ENCODE measurements around the gene TMEM9B. TPM values are rescaled to one million over a fixed set of nuclear protein-coding genes. Genes with fewer than 3 reads are reported as not detected.
"Not testable (repeated sequence)": the region's sequence is repeated elsewhere in the genome, so short reads cannot be mapped to it uniquely, and the experiment has no call there.

The TMEM9B gene
- polyA plus RNA-seq, 1 donor from 2014 or later, result 104 TPM

DNA sequence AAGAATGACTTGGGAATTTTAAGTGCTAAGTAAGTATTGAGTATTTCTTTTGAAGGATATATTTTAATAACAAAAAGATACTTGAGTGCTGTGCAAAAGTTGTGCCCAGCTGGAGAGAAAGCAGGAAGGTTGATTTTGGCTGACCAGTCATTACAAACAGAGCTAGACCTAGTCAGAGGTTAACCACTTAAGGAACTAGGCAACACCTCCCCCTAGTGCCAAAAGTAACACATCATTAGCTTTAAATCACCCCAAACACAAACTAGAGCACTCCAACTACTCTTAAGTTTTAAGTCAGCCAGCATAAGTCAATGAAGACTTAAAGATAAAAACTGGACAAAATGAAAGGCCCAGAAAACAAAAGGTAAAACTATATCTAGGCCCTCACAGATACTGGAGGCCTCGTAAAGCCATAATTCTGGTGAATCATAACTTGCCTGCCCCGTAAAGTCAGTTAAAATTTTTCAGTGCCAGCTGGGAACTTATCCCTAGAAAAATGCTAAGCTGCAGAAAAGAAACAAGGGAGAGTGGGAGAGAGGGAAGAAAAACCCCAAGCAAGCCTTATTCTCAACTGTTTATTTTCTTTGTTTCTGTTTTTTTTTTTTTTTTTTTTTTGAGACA is 4.6 kb downstream of the TMEM9B start:
- Mint-ChIP-seq H3K9me3 (no peaks in the 10 kb centered on the region), H3K27me3 (no peaks in the 10 kb centered on the region), H3K27ac (peak overlapping the region in 2 of 3 donors; percentile 4 to 39), H3K36me3 (peaks cover 5% of the 10 kb centered on the region), H3K4me1 (peaks cover 21 to 30% (median 29%) of the 10 kb centered on the region in 3 donors), H3K4me3 (peak overlapping the region in 1 of 4 donors; percentile 49)

DNA sequence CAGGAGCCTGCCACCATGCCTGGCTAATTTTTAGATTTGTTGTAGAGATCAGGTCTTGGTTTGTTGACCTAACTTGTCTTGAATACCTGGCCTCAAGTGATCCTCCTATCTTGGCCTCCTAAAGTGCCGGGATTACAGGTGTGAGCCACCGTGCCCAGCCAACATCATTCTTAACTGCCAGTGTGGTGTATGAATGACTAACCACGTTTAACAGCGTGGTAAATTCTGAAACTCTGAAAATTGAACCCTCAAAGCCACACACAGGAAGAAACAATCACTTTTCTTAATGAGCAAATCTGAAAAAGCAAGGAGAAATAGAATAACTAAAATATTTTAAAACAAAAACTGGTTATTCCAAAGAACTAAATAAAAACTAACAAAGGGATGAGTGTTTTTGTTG is 7.4 kb downstream of the TMEM9B start:
- Mint-ChIP-seq H3K27me3 (no peaks in the 10 kb centered on the region), H3K4me1 (peaks cover 9 to 19% (median 18%) of the 10 kb centered on the region in 3 donors), H3K9me3 (no peaks in the 10 kb centered on the region), H3K36me3 (peaks cover 9% of the 10 kb centered on the region), H3K4me3 (no peak overlapping the region), H3K27ac (no peak overlapping the region)

DNA sequence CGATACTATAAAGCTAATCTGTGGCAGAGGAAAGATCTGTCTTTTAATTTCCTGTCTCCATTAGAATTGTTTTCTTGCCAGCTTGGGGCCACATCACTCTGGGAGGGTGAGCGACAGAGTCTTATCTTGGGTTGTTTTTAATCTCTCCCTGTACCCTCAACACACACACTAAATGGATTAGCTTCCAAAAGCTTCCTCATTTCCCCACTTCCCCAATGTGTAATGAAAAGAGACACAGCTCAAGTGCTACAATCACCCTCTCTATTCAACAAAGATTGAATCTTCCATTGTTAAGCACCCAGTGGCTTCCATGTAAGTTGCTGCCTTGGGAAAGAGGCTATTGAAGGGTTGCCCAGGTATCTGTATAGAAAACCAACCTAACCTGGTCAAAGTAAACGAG is 15.4 kb downstream of the TMEM9B start:
- H3K4me3 Mint-ChIP-seq, result no peak overlapping the region
- H3K27me3 Mint-ChIP-seq, result no peaks in the 10 kb centered on the region
- H3K27ac Mint-ChIP-seq, result no peak overlapping the region
- H3K9me3 Mint-ChIP-seq, result no peaks in the 10 kb centered on the region
- H3K4me1 Mint-ChIP-seq, result peaks cover 0 to 4% (median 1%) of the 10 kb centered on the region in 3 donors
- peaks cover 18% of the 10 kb centered on the region for H3K36me3 Mint-ChIP-seq

DNA sequence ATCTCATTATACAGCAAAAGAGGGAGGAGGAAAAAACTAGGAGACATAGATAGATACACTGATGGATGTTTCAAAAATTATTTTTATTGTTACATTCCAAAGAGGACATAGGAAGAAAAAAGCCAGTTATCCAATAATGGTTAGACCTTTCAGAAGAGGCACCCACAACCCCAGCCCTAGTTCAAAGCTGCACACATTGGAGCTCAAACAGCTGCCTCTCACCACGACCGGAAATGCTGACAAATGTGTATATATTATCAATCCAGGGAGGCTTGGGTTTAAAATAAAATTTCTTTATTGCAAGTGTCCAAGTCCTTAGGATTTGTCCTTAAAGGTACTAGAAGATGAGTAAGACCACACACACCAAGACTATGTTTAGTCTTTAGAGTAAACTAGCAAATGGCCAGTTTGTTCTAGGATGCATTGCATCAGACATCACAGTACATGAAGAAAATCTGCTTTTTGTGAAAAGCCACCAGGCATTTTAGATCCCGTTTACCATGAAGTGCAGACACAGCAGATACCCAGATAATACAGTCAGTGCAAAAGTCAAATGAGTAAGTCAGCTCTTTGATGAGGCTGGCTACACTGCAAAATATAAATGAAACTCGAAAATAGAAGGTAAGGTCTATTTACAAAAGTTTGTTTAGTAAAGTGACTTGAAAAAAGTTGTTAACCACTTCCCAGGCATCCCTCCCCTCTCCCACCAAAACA is 16.9 kb downstream of the TMEM9B start:
- Mint-ChIP-seq H3K27me3 (no peaks in the 10 kb centered on the region), H3K27ac (no peak overlapping the region), H3K9me3 (no peaks in the 10 kb centered on the region), H3K4me3 (no peak overlapping the region), H3K4me1 (peaks cover 0 to 1% (median 0%) of the 10 kb centered on the region in 3 donors), H3K36me3 (peaks cover 15% of the 10 kb centered on the region)

DNA sequence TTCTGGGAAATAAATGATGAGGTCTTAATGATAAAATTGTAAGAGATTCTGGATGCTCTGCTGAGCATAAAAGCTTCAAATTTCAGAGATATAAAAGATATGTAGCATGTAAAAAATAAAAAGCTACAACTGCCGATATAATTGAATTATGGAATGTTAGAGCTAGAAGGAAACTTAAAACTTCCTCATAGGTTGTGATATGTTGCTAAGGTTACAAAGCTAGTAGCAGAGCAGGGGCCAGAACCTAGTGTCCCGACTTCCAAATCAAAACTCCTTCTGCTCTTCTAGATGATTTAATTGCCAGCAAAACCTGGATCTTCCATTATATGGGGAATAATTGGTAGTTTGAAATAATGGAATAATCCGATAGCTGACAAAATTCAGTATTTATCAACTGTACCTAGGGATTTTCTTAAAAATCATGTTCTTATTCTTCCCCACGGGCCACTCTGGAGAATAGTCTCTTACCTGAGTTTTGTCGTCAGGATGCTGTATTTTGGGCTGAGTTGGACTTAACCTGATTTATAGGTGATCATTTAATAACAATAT is 21.6 kb downstream of the TMEM9B start, which contains the start of gene ASCL3:
Gene ASCL3 (minus strand): TSS at position 499 of the 549 bp plus-strand sequence. CDS start 4,855 bp downstream, outside the sequence.
- Mint-ChIP-seq H3K27ac (no peak within 1 kb of the TSS), H3K9me3 (no peaks in the 10 kb centered on the region), H3K4me3 (no peak within 1 kb of the TSS)

DNA sequence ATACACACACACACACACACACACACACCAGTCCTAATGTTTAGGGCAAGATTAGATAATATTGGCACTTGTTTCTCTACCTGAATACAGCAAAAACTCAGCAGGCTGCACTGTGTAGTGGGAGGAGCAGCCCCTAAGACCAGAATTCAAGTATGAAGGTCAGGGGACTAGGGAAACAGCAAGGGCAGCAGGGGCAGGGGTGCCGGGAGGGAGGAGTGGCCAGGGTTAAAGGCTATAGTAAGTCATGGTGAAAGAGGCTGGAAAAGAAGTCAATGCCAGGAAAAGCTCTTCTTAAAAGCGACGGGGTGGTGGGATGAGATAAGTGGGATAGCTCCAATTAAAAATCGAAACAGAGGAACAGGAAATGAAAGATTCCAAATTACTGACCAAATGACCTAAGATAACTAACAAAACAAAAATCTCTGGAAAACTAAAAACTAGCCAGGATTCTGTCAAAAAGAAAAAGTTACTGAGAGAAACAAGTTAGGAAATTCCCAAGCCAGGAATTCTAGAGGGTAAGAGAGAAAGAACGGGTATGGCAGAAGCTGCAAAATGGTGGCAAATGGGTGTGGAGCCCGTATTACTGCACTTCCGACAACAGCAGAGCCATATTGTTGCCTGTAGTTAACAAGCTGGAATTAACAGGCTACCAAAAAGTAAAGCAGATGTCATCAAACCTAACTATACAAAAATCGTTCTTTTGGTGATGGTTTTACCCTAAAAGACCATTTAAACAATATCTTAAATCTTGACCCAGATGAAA is 22.7 kb downstream of the TMEM9B start:
- H3K4me3 Mint-ChIP-seq, result no peak overlapping the region

More for the DNA sequence above, 21.6 kb downstream of the TMEM9B start, which contains the start of gene ASCL3:
- peaks cover 9% of the 10 kb centered on the region for H3K36me3 Mint-ChIP-seq
- H3K4me1 Mint-ChIP-seq, result no peaks in the 10 kb centered on the region
- H3K27me3 Mint-ChIP-seq, result no peaks in the 10 kb centered on the region

DNA sequence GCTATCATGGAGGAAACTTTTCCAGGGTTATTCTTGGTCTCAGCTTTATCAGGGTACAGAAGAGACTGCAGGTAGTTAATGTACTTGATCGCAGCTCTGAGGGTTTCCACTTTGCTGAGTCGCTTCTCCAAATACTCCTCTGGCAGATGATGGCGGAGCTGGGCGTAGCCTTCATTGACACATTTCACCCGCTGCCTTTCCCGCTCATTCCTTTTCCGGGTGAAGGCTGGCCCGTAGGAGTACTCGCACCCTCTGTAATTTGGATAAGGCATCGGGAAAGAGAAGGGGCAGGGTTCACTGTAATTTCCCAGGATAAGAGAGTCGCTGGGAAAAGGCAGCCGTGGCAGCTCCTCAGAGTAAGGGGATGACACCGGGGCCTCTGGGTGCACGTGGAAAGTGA is 26.6 kb downstream of the TMEM9B start:
- H3K27ac Mint-ChIP-seq, result no peak overlapping the region
- no peaks in the 10 kb centered on the region for H3K36me3 Mint-ChIP-seq
- no peaks in the 10 kb centered on the region for H3K27me3 Mint-ChIP-seq
- H3K4me1 Mint-ChIP-seq, result peaks cover 0 to 6% (median 4%) of the 10 kb centered on the region in 3 donors
- H3K4me3 Mint-ChIP-seq, result no peak overlapping the region
- H3K9me3 Mint-ChIP-seq, result no peaks in the 10 kb centered on the region

More for the DNA sequence above, 22.7 kb downstream of the TMEM9B start:
- Mint-ChIP-seq H3K27ac (no peak overlapping the region), H3K4me1 (peaks cover 0 to 6% (median 4%) of the 10 kb centered on the region in 3 donors), H3K9me3 (no peaks in the 10 kb centered on the region), H3K27me3 (no peaks in the 10 kb centered on the region), H3K36me3 (peaks cover 3% of the 10 kb centered on the region)

DNA sequence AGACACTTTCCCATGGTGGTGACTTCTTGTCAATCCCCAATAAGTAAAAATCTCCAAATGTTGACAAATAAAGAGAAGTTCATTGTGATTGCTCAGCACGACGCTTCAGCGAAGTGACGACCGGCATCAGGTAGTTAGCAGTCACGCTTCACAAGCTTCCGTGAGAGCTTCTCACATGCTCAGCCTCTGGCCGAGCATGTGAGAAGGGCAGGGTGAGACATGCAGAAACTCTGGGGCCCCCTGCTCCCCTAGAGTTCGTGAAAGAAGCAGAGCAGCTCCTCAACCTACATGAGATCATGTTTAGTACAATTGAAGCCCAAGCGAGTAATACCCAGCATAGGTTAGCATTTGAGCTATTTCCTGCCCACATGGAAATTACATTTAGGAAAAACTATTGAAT is 27.1 kb downstream of the TMEM9B start:
- Mint-ChIP-seq H3K27me3 (no peaks in the 10 kb centered on the region), H3K36me3 (no peaks in the 10 kb centered on the region), H3K4me1 (peaks cover 0 to 6% (median 4%) of the 10 kb centered on the region in 3 donors), H3K27ac (no peak overlapping the region), H3K4me3 (peak overlapping the region in 3 of 4 donors; percentile 1 to 90 (median 42)), H3K9me3 (no peaks in the 10 kb centered on the region)

DNA sequence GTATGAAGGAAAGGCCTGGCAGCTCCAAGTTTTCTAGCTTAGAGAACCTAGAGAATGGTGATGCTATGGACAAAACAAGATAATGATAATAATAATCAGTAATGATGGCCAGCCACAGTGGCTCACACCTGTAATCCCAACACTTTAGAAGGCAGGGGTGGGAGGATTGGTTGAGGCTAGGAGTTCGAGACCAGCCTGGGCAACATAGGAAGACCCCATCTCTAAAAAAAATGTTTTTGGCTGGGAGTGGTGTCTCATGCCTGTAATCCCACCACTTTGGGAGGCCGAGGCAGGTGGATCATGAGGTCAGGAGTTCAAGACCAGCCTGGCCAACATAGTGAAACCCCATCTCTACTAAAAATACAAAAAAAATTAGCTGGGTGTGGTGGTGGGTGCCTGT is 28.5 kb downstream of the TMEM9B start:
- H3K9me3 Mint-ChIP-seq, H3K27me3 Mint-ChIP-seq, H3K4me3 Mint-ChIP-seq, H3K27ac Mint-ChIP-seq, H3K36me3 Mint-ChIP-seq, H3K4me1 Mint-ChIP-seq: not testable (repeated sequence)

DNA sequence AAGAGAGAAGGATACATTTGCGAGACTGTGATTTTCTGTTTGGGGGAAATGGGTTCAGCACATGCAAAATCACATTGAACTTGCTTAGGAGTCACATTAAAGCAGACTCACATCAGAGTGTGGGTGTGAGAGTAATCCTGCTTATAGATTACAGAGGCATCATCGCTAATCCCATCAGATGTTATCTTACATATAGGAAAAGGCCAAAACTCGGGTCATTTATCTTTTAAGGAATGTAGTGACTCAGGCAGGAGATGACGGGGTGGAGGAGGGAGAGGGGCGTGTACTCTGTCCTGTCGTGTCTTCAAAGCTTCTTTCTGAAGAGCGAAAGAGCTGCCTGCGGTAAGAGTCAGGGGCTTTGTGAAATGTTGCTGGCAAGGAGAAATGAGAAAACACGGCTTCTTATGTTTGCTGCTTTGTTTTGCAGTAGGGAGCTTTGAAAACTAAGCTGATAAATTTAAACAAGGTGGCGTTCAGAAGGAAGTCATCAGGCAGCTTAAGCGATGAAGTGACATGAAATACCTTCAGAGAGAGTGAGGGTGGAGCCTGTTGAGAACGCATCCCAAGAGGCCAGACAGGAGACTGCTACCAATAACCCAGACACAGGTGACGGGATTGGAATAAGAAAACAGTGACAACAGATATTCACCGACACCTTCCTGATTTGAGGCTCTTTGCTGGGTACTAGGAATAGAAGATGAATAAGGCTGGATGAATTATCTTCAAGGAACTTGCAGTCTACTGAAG is 29.3 kb downstream of the TMEM9B start:
- Mint-ChIP-seq H3K27me3 (no peaks in the 10 kb centered on the region), H3K36me3 (no peaks in the 10 kb centered on the region), H3K4me3 (no peak overlapping the region), H3K27ac (no peak overlapping the region), H3K9me3 (no peaks in the 10 kb centered on the region), H3K4me1 (peaks cover 0 to 6% (median 4%) of the 10 kb centered on the region in 3 donors)

DNA sequence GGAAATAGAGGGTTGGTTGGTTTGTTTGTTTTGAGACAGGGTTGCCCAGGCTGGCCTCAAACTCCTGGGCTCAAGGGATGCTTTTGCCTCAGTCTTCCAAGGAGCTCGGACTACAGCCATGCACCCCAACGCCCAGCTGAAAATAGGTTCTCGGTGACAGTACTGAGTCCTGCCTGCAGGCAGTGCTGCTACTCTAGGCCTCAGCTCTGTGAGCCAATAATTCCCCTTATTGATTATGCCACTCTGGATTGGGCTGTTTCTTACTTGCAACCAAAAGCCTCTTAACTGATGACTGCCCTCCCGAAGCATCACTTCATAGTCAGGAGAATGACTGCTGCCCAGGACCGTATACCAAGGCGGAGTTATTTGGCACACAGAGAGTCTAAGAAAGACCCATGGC is 30.3 kb downstream of the TMEM9B start:
- H3K9me3 Mint-ChIP-seq, result no peaks in the 10 kb centered on the region
- no peaks in the 10 kb centered on the region for H3K36me3 Mint-ChIP-seq
- no peak overlapping the region for H3K4me3 Mint-ChIP-seq
- no peak overlapping the region for H3K27ac Mint-ChIP-seq
- peaks cover 0 to 6% (median 4%) of the 10 kb centered on the region in 3 donors for H3K4me1 Mint-ChIP-seq
- no peaks in the 10 kb centered on the region for H3K27me3 Mint-ChIP-seq

DNA sequence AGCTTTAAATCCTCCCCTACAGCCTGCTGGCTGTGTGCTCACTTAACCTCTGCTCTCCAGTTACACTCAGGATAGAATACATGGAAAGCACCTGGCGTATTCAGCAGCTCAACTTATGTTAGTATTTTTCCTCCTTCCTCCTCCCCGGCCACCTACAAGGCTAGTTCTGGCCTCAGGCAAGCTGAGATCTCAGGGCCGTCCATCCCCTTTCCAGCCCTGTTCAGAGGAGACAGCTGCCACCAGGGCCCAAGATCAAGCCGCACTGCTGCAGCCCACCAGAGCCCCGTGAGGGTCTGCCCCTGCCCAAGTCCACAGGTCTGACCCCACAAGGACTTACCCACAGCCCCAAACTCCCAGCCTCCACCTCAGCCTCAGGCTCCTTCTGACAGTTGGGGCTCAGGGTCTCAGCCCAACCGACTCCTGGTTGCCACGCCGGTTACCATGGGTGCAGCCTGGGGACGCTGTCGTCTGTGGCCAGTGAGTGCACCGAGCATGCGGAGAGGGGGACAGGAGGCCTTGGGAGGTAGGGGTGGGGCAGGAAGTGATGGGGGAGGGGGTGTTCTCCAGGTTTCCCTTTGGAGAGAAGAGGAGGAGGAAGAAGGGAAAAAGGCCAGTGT is 31.6 kb downstream of the TMEM9B start, which contains the start of gene C11orf16:
Gene C11orf16 (minus strand): TSS at position 384 of the 617 bp plus-strand sequence. CDS start 639 bp downstream, outside the sequence.
- Mint-ChIP-seq H3K27me3 (no peaks in the 10 kb centered on the region), H3K9me3 (no peaks in the 10 kb centered on the region), H3K27ac (no peak within 1 kb of the TSS), H3K4me3 (no peak within 1 kb of the TSS), H3K36me3 (no peaks in the 10 kb centered on the region), H3K4me1 (peaks cover 0 to 6% (median 4%) of the 10 kb centered on the region in 3 donors)

DNA sequence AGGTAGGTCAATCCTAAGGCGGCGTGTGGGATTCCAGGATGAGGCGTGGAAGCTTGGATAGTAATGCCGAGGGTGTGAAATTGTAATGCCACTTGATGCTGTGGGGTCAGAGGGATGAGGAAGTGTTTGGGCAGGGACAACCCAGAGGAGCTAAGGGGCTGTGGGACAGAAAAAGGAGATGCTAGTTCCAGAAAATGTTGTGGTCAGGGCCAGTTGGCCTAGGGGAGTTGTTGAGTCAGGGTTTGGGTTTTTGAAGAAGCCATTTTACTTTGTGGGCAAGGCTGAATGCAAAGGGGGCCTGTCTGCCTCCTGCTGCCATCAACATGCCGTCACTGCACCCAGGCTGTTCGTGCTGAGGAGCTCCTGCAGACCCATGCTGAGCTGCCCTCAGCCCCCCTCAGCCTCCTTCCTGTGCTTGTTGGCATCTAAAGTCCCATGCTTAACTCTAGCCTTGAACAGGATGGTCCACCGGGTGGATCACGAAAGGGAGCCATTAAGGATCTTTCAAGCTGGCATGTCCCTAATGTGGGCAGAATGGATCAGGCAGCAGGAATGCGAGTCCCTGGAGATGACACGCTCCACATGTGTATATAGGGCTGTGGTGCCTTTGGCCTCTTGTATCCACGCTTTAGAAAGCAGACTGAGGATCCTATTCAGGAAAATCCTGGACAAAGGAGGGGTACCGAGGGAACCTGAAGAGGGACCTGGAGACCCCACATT is 33.6 kb downstream of the TMEM9B start:
- H3K27ac Mint-ChIP-seq, result no peak overlapping the region
- no peak overlapping the region for H3K4me3 Mint-ChIP-seq
- H3K36me3 Mint-ChIP-seq, result peaks cover 2% of the 10 kb centered on the region
- no peaks in the 10 kb centered on the region for H3K4me1 Mint-ChIP-seq
- H3K9me3 Mint-ChIP-seq, result no peaks in the 10 kb centered on the region
- H3K27me3 Mint-ChIP-seq, result no peaks in the 10 kb centered on the region
